Loucy (cell line): ENCODE data around the gene NHP2.

Source experiments
- EZH2phosphoT487 ChIP-seq: fragments of 200-600 bp; IDR thresholded peaks from 2 replicates; pipeline ENCODE4 v1.6.1; 2018; ENCODE audit warnings: antibody characterized with exemption, mild to moderate bottlenecking, moderate library complexity, borderline replicate concordance
- TF ChIP-seq, protein P1 (sequence below): fragments of 200-600 bp; sonication (generic); conservative IDR thresholded peaks from 2 replicates; pipeline ENCODE4 v1.5.1; 2014; ENCODE audit warnings: mild to moderate bottlenecking, antibody characterized with exemption, low read length

- TF ChIP-seq, protein P1, sequence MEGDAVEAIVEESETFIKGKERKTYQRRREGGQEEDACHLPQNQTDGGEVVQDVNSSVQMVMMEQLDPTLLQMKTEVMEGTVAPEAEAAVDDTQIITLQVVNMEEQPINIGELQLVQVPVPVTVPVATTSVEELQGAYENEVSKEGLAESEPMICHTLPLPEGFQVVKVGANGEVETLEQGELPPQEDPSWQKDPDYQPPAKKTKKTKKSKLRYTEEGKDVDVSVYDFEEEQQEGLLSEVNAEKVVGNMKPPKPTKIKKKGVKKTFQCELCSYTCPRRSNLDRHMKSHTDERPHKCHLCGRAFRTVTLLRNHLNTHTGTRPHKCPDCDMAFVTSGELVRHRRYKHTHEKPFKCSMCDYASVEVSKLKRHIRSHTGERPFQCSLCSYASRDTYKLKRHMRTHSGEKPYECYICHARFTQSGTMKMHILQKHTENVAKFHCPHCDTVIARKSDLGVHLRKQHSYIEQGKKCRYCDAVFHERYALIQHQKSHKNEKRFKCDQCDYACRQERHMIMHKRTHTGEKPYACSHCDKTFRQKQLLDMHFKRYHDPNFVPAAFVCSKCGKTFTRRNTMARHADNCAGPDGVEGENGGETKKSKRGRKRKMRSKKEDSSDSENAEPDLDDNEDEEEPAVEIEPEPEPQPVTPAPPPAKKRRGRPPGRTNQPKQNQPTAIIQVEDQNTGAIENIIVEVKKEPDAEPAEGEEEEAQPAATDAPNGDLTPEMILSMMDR = no peak
- no peak for TF ChIP-seq EZH2phosphoT487
These were observed 35.6 kb downstream of the NHP2 start for GRCh38 chr5:178117923-178118701.
